ENCODE results near the gene PKNOX2. TPM values are rescaled to one million over a fixed set of nuclear protein-coding genes. Genes with fewer than 3 reads are reported as not detected.

The PKNOX2 gene
- total RNA-seq, 1 donor from 2014 or later, result 21.5 TPM

DNA sequence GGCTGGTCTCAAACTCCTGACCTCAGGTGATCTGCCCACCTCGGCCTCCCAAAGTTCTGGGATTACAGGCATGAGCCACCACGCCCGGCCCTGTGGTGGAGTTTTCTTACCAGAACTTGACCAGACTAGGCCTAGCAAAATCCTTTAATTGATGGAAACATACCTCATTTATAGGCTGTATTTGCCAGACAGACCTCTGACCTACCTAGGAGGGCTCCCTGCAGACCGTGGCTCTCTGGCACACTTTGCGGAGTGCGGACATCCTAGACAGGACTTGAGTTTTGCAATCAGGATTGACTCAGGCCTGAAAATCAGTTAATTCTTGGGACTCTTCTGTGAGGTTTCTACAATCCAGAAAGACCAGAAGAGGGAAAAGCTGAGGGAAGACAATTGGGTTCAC is 278.4 kb downstream of the PKNOX2 start:
- peaks cover 38% of the 10 kb centered on the region for H3K4me1 Mint-ChIP-seq
- H3K9me3 Mint-ChIP-seq, result no peaks in the 10 kb centered on the region
- no peaks in the 10 kb centered on the region for H3K27me3 Mint-ChIP-seq (ENCODE audit: low read depth)
- peaks cover 8% of the 10 kb centered on the region for H3K36me3 Mint-ChIP-seq (ENCODE audit: low read depth)
- H3K4me3 Mint-ChIP-seq, result no peak overlapping the region
- no peak overlapping the region for H3K27ac Mint-ChIP-seq (ENCODE audit: unreplicated experiment)
- TF ChIP-seq, protein P1, sequence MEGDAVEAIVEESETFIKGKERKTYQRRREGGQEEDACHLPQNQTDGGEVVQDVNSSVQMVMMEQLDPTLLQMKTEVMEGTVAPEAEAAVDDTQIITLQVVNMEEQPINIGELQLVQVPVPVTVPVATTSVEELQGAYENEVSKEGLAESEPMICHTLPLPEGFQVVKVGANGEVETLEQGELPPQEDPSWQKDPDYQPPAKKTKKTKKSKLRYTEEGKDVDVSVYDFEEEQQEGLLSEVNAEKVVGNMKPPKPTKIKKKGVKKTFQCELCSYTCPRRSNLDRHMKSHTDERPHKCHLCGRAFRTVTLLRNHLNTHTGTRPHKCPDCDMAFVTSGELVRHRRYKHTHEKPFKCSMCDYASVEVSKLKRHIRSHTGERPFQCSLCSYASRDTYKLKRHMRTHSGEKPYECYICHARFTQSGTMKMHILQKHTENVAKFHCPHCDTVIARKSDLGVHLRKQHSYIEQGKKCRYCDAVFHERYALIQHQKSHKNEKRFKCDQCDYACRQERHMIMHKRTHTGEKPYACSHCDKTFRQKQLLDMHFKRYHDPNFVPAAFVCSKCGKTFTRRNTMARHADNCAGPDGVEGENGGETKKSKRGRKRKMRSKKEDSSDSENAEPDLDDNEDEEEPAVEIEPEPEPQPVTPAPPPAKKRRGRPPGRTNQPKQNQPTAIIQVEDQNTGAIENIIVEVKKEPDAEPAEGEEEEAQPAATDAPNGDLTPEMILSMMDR (conservative IDR thresholded peaks at IDR 0.05), result no peak
- DNase-seq (ENCODE audit: low read depth, low spot score), result no peak

DNA sequence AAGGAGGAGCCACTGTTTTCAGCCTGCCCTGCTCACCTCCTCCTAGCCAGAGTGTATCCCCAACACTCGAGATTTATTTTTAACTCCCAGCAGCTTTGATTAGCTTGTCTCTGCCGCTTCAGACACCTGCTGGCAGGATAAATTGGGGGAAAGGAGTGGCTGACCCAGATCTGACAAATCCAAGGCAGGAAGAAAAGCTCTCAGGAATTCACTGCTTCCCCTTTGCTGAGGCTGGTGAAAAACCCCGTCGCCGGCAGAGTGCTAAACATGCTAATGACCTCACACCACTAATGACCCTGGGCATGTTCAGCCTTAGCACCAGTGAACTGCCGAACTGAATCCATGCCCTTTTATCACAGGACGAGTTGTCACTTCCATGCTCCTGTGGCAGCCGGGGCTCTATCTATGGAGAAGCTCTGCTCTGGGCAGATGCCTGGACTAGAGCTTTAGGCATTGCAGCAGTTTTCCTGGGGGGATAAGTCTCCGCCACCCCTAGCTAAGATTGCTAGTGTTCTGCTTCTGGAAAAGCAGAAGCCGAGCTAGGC is 279.3 kb downstream of the PKNOX2 start:
- DNase-seq (ENCODE audit: low read depth, low spot score), result no peak
- H3K4me3 Mint-ChIP-seq, result no peak overlapping the region
- peaks cover 45% of the 10 kb centered on the region for H3K4me1 Mint-ChIP-seq
- TF ChIP-seq, protein P1 (conservative IDR thresholded peaks at IDR 0.05), result no peak
- no peak overlapping the region for H3K27ac Mint-ChIP-seq (ENCODE audit: unreplicated experiment)
- H3K36me3 Mint-ChIP-seq (ENCODE audit: low read depth), result peaks cover 8% of the 10 kb centered on the region
- H3K27me3 Mint-ChIP-seq (ENCODE audit: low read depth), result no peaks in the 10 kb centered on the region
- H3K9me3 Mint-ChIP-seq, result no peaks in the 10 kb centered on the region

DNA sequence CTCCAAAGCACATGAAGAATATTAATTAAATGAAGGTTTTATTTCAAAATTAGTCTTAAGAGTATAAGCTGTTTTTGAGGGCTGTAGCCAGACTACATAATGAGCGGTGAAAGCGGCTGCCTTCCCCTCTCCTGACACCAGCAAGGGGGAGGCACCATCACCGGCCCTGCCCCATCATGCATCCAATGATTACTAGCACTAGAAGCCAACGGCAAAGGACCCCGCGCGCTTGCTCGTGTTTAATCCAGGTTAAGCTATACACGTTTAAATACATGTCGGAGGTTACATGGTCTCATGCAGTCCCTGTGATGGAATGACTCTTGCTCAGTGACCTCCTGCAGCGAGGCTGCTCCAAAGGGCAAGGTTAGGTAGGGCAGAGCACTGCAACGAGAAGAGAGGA is 281.2 kb downstream of the PKNOX2 start:
- Mint-ChIP-seq H3K36me3 (ENCODE audit: low read depth) (peaks cover 8% of the 10 kb centered on the region), H3K27ac (ENCODE audit: unreplicated experiment) (peak overlapping the region; percentile 73)
- DNase-seq (ENCODE audit: low read depth, low spot score), result no peak

DNA sequence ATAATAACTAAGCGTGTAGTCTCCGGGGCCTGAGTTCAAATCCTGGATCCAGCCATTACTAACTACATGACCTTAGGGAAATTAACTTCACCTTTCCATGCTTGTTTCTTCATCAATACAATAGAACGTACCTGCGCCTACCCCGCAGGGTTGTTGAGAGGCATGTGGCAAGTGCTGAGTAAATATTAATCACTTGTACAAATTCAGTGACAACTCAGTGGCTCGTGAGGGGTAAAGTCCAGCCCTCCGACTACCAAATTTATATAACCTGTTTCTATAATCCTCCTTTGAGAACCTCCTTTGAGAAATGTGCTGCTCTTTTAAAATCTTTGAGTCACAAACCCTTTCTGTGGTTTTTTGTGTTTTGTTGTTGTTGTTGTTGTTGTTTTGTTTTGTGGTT is 281.7 kb downstream of the PKNOX2 start:
- H3K4me3 Mint-ChIP-seq, result no peak overlapping the region
- no peaks in the 10 kb centered on the region for H3K27me3 Mint-ChIP-seq (ENCODE audit: low read depth)
- H3K4me1 Mint-ChIP-seq, result peaks cover 53% of the 10 kb centered on the region
- TF ChIP-seq, protein P1 (conservative IDR thresholded peaks at IDR 0.05), result no peak
- no peaks in the 10 kb centered on the region for H3K9me3 Mint-ChIP-seq
- DNase-seq (ENCODE audit: low read depth, low spot score), result no peak
- peaks cover 9% of the 10 kb centered on the region for H3K36me3 Mint-ChIP-seq (ENCODE audit: low read depth)
- no peak overlapping the region for H3K27ac Mint-ChIP-seq (ENCODE audit: unreplicated experiment)

More for the DNA sequence above, 281.2 kb downstream of the PKNOX2 start:
- TF ChIP-seq, protein P1 (conservative IDR thresholded peaks at IDR 0.05), result no peak
- no peak overlapping the region for H3K4me3 Mint-ChIP-seq
- no peaks in the 10 kb centered on the region for H3K27me3 Mint-ChIP-seq (ENCODE audit: low read depth)
- H3K9me3 Mint-ChIP-seq, result no peaks in the 10 kb centered on the region
- peaks cover 54% of the 10 kb centered on the region for H3K4me1 Mint-ChIP-seq

DNA sequence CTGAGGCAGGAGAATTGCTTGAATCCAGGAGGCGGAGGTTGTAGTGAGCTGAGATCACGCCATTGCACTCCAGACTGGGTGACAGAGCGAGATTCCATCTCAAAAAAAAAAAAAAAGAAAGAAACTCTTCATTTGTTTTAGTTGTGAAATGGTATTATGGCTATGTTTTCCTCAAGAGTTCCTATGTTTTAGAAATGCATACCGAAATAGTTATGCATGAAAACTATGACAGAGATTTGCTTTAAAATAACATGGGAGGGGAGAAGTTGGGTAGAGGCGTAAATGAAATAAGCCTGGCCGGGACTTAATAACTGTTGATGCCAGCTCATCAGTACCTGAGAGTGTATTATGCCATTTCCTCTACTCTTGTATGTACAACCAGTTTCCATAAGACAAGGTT is 283.2 kb downstream of the PKNOX2 start:
- DNase-seq (ENCODE audit: low read depth, low spot score), result no peak
- no peak overlapping the region for H3K27ac Mint-ChIP-seq (ENCODE audit: unreplicated experiment)
- H3K27me3 Mint-ChIP-seq (ENCODE audit: low read depth), result no peaks in the 10 kb centered on the region
- H3K36me3 Mint-ChIP-seq (ENCODE audit: low read depth), result peaks cover 10% of the 10 kb centered on the region
- TF ChIP-seq, protein P1 (conservative IDR thresholded peaks at IDR 0.05), result no peak
- H3K4me1 Mint-ChIP-seq, result peaks cover 57% of the 10 kb centered on the region
- H3K4me3 Mint-ChIP-seq, result no peak overlapping the region
- no peaks in the 10 kb centered on the region for H3K9me3 Mint-ChIP-seq
